Liver (tissue), 9 donors: Measurements from ENCODE around the gene NCK1. TPM values are rescaled to one million over a fixed set of nuclear protein-coding genes. Genes with fewer than 3 reads are reported as not detected.

Experiments used
- DNase-seq: peaks from one replicate; pipeline ENCODE4 v3.0.0-alpha.2; 2017; ENCODE audit warnings: low spot score
- H3K27ac ChIP-seq, 2 donors: one replicate each; pipeline ENCODE4 v1.7.0; 2013; ENCODE audit warnings: inconsistent platforms in 2 of 2, low read length in 2 of 2, control low read depth in 1 of 2, low read depth in 1 of 2, mild to moderate bottlenecking in 1 of 2
- H3K27me3 ChIP-seq, 4 donors: one replicate each; pipeline versions ENCODE4 v1.6.1 to v1.7.0; 2013; ENCODE audit warnings: low read length in 3 of 4, inconsistent platforms in 1 of 4, mild to moderate bottlenecking in 1 of 4, moderate library complexity in 1 of 4; ENCODE audit not compliant: control insufficient read depth in 4 of 4, insufficient read depth in 4 of 4
- H3K36me3 ChIP-seq, 4 donors: one replicate each; pipeline versions ENCODE4 v1.6.1 to v1.7.0; 2013; ENCODE audit warnings: low read length in 3 of 4, mild to moderate bottlenecking in 3 of 4, low read depth in 1 of 4, moderate library complexity in 1 of 4; ENCODE audit not compliant: control insufficient read depth in 4 of 4, insufficient read depth in 3 of 4
- H3K4me1 ChIP-seq, 4 donors: one replicate each; pipeline versions ENCODE4 v1.6.1 to v1.7.0; 2013; ENCODE audit warnings: low read length in 3 of 4, mild to moderate bottlenecking in 3 of 4, moderate library complexity in 1 of 4; ENCODE audit not compliant: control insufficient read depth in 4 of 4, insufficient read depth in 4 of 4
- H3K4me3 ChIP-seq, 3 donors: one replicate each; pipeline versions ENCODE4 v1.6.1 to v1.7.0; 2013; ENCODE audit warnings: low read length in 3 of 3, control low read depth in 1 of 3, low read depth in 1 of 3, mild to moderate bottlenecking in 1 of 3
- H3K9ac ChIP-seq, 2 donors: one replicate each; pipeline ENCODE4 v1.7.0; 2013; ENCODE audit warnings: low read length in 2 of 2, mild to moderate bottlenecking in 2 of 2, moderate library complexity in 2 of 2, control low read depth in 1 of 2, low read depth in 1 of 2
- H3K9me3 ChIP-seq, 4 donors: one replicate each; pipeline versions ENCODE4 v1.6.1 to v1.7.0; 2013; ENCODE audit warnings: low read length in 3 of 4; ENCODE audit not compliant: control insufficient read depth in 4 of 4
- EGR1 ChIP-seq, 2 donors: IDR thresholded peaks; 2 replicates each; pipeline ENCODE4 v1.6.1; 2016 to 2018; ENCODE audit warnings: antibody characterized with exemption in 2 of 2, low read depth in 2 of 2
- FOXA1 ChIP-seq: IDR thresholded peaks from 2 replicates; pipeline ENCODE4 v1.6.1; 2016; ENCODE audit warnings: antibody characterized with exemption
- FOXA2 ChIP-seq: IDR thresholded peaks from 2 replicates; pipeline ENCODE4 v1.6.1; 2016; ENCODE audit warnings: antibody characterized with exemption
- GABPA ChIP-seq, 2 donors: IDR thresholded peaks in 1 of 2; conservative IDR thresholded peaks in 1 of 2; 2 replicates each; pipeline ENCODE4 v1.6.1; 2016; ENCODE audit warnings: antibody characterized with exemption in 2 of 2, mild to moderate bottlenecking in 1 of 2, moderate library complexity in 1 of 2
- HNF4A ChIP-seq, 2 donors: conservative IDR thresholded peaks; 2 replicates each; pipeline ENCODE4 v1.6.1; 2016; ENCODE audit warnings: antibody characterized with exemption in 2 of 2, mild to moderate bottlenecking in 2 of 2
- JUND ChIP-seq, 2 donors: IDR thresholded peaks; 2 replicates each; pipeline ENCODE4 v1.6.1; 2016; ENCODE audit warnings: antibody characterized with exemption in 2 of 2
- RAD21 ChIP-seq, 2 donors: IDR thresholded peaks; 2 replicates each; pipeline ENCODE4 v1.6.1; 2016; ENCODE audit warnings: antibody characterized with exemption in 2 of 2, mild to moderate bottlenecking in 2 of 2
- SP1 ChIP-seq: IDR thresholded peaks from 2 replicates; pipeline ENCODE4 v1.6.1; 2018; ENCODE audit warnings: antibody characterized with exemption, mild to moderate bottlenecking
- YY1 ChIP-seq: IDR thresholded peaks from 2 replicates; pipeline ENCODE4 v1.6.1; 2016; ENCODE audit warnings: antibody characterized with exemption, mild to moderate bottlenecking
- whole genome bisulfite sequencing: extraction: QIAGEN DNeasy Blood & Tissue Kit; methylation state at CpG from one replicate; pipeline ENCODE4 v1.1.7; 2013; 5-methylcytosine and 5-hydroxymethylcytosine counted together
- polyA plus RNA-seq, 2 donors: library from polyadenylated mRNA; stranded (reverse) in 1 of 2; unstranded in 1 of 2; fragments of 200-250 nt in 1 of 2; fragments of >200 nt in 1 of 2; fragmentation: Nextera tagmentation in 1 of 2; extraction: Ambion mirVana in 1 of 2; gene quantifications; one replicate each; pipeline versions ENCODE4 v1.2.1 to v1.2.3, GENCODE V29; 2013 to 2015
- total RNA-seq, 2 donors: library from RNA; depleted of rRNA; stranded (reverse); fragments of >200 nt; gene quantifications; one replicate each; pipeline ENCODE4 v1.2.3, GENCODE V29; 2014
- TF ChIP-seq, protein P1 (sequence below): IDR thresholded peaks from 2 replicates; pipeline ENCODE4 v1.6.1; 2016; ENCODE audit warnings: antibody characterized with exemption
- TF ChIP-seq, protein P2 (sequence below): fragments of 150-350 bp; IDR thresholded peaks from 2 replicates; pipeline ENCODE4 v1.5.1; 2017; ENCODE audit warnings: improper control_type of control experiment, low read depth, low read length; ENCODE audit not compliant: missing input control
- TF ChIP-seq, protein P3 (sequence below): IDR thresholded peaks from 2 replicates; pipeline ENCODE4 v1.6.1; 2016; ENCODE audit warnings: antibody characterized with exemption
- TF ChIP-seq, protein P4 (sequence below): IDR thresholded peaks from 2 replicates; pipeline ENCODE4 v1.6.1; 2016; ENCODE audit warnings: antibody characterized with exemption, mild to moderate bottlenecking
- donor health status: healthy.
- donor health status: healthy.
- donor health status: healthy.
- donor health status: healthy.
- donor health status: healthy.

The NCK1 gene
- total and polyA plus RNA-seq, 4 donors, result 13.7 to 35.8 (median 19.4) TPM

DNA sequence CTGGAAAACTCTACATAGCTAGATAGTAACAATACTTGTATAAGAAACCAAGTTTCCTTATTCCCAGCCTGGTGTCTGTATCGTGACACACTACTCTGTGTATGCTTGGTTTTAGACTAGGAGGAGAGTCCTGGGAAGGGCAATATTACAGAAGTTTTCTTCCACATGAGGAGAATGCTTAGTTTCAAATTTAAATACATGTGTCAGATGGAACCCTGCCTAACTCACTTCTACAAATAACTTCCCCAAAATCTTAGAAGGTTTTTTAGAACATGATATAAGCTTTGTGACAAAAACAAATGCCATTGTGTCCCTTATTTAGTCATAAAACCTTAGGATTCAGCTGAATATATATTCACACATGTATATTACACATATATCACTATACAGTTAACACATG, 88.6 kb downstream of the NCK1 start:
- DNase-seq, result no peak
- Histone ChIP-seq H3K4me1 (peaks cover 0 to 19% (median 3%) of the 10 kb centered on the region in 4 donors), H3K4me3 (no peak overlapping the region), H3K36me3 (peaks cover 0 to 7% (median 4%) of the 10 kb centered on the region in 4 donors), H3K27me3 (no peaks in the 10 kb centered on the region), H3K9me3 (no peaks in the 10 kb centered on the region), H3K27ac (no peak overlapping the region), H3K9ac (no peak overlapping the region)
- TF ChIP-seq SP1 (no peak), FOXA1 (no peak), YY1 (no peak), GABPA (IDR thresholded peaks at IDR 0.05 in 1 of 2, conservative IDR thresholded peaks at IDR 0.05 in 1 of 2) (no peak), RAD21 (IDR thresholded peaks at IDR 0.05) (no peak), HNF4A (conservative IDR thresholded peaks at IDR 0.05) (no peak), FOXA2 (no peak), EGR1 (IDR thresholded peaks at IDR 0.05; ENCODE audit: low read depth in 2 of 2) (no peak), JUND (IDR thresholded peaks at IDR 0.05) (no peak)
- TF ChIP-seq, protein P1, sequence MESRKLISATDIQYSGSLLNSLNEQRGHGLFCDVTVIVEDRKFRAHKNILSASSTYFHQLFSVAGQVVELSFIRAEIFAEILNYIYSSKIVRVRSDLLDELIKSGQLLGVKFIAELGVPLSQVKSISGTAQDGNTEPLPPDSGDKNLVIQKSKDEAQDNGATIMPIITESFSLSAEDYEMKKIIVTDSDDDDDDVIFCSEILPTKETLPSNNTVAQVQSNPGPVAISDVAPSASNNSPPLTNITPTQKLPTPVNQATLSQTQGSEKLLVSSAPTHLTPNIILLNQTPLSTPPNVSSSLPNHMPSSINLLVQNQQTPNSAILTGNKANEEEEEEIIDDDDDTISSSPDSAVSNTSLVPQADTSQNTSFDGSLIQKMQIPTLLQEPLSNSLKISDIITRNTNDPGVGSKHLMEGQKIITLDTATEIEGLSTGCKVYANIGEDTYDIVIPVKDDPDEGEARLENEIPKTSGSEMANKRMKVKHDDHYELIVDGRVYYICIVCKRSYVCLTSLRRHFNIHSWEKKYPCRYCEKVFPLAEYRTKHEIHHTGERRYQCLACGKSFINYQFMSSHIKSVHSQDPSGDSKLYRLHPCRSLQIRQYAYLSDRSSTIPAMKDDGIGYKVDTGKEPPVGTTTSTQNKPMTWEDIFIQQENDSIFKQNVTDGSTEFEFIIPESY, result no peak
- TF ChIP-seq, protein P2, sequence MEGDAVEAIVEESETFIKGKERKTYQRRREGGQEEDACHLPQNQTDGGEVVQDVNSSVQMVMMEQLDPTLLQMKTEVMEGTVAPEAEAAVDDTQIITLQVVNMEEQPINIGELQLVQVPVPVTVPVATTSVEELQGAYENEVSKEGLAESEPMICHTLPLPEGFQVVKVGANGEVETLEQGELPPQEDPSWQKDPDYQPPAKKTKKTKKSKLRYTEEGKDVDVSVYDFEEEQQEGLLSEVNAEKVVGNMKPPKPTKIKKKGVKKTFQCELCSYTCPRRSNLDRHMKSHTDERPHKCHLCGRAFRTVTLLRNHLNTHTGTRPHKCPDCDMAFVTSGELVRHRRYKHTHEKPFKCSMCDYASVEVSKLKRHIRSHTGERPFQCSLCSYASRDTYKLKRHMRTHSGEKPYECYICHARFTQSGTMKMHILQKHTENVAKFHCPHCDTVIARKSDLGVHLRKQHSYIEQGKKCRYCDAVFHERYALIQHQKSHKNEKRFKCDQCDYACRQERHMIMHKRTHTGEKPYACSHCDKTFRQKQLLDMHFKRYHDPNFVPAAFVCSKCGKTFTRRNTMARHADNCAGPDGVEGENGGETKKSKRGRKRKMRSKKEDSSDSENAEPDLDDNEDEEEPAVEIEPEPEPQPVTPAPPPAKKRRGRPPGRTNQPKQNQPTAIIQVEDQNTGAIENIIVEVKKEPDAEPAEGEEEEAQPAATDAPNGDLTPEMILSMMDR, result no peak
- TF ChIP-seq, protein P3, sequence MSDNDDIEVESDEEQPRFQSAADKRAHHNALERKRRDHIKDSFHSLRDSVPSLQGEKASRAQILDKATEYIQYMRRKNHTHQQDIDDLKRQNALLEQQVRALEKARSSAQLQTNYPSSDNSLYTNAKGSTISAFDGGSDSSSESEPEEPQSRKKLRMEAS, result no peak
- TF ChIP-seq, protein P4, sequence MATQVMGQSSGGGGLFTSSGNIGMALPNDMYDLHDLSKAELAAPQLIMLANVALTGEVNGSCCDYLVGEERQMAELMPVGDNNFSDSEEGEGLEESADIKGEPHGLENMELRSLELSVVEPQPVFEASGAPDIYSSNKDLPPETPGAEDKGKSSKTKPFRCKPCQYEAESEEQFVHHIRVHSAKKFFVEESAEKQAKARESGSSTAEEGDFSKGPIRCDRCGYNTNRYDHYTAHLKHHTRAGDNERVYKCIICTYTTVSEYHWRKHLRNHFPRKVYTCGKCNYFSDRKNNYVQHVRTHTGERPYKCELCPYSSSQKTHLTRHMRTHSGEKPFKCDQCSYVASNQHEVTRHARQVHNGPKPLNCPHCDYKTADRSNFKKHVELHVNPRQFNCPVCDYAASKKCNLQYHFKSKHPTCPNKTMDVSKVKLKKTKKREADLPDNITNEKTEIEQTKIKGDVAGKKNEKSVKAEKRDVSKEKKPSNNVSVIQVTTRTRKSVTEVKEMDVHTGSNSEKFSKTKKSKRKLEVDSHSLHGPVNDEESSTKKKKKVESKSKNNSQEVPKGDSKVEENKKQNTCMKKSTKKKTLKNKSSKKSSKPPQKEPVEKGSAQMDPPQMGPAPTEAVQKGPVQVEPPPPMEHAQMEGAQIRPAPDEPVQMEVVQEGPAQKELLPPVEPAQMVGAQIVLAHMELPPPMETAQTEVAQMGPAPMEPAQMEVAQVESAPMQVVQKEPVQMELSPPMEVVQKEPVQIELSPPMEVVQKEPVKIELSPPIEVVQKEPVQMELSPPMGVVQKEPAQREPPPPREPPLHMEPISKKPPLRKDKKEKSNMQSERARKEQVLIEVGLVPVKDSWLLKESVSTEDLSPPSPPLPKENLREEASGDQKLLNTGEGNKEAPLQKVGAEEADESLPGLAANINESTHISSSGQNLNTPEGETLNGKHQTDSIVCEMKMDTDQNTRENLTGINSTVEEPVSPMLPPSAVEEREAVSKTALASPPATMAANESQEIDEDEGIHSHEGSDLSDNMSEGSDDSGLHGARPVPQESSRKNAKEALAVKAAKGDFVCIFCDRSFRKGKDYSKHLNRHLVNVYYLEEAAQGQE, result no peak
- WGBS, result 94% methylated on average over 1 of the region's 1 CpG

DNA sequence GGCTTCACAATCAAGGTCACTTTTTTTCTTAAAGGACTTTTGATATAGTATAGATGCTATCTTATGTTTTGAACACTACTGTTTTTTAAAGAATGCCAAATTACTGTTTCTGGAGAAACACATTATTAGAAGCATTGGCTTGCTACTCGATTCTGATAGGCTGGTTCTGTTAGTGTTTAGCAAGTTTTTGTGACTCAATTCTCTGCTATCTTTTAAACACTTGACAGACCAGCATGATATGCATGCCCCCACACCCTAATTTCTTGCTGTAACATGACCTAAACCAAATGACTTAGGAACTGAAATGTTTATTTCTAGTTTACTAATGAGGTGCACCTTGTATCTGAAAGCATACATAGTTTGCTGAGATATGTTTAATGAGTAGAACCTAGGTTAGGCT, 90.3 kb downstream of the NCK1 start:
- H3K9me3 ChIP-seq, result no peaks in the 10 kb centered on the region
- DNase-seq, result no peak
- 79% methylated on average over 1 of the region's 1 CpG for WGBS
- peaks cover 0 to 21% (median 5%) of the 10 kb centered on the region in 4 donors for H3K4me1 ChIP-seq
- TF ChIP-seq FOXA1, result no peak
- no peak overlapping the region for H3K4me3 ChIP-seq
- no peak overlapping the region for H3K9ac ChIP-seq
- no peak overlapping the region for H3K27ac ChIP-seq
- no peaks in the 10 kb centered on the region for H3K27me3 ChIP-seq
- H3K36me3 ChIP-seq, result no peaks in the 10 kb centered on the region
